Activated naive CD8-positive, alpha-beta T cell treated with anti-CD3 and anti-CD28 coated beads, Interleukin-2, amount 50 U/mL, for 24 hours (primary cell): ENCODE data around the gene CHIA.
A peak's percentile ranks its signal among the peaks of the same experiment; 100 is the strongest.

Experiments used
- ATAC-seq: fragments of 150-1000 bp; cut with Tn5 transposase; one replicate; pipeline ENCODE4 v1.10.0; 2021
- DNase-seq: peaks from one replicate; pipeline ENCODE4 v3.0.0; 2021
- H3K27ac Mint-ChIP-seq: one replicate; pipeline ENCODE4 v1.8.0; 2021; ENCODE audit warnings: mild to moderate bottlenecking, mixed read lengths
- H3K27me3 Mint-ChIP-seq: one replicate; pipeline ENCODE4 v1.8.0; 2021; ENCODE audit warnings: mixed read lengths
- H3K36me3 Mint-ChIP-seq: one replicate; pipeline ENCODE4 v1.8.0; 2021; ENCODE audit warnings: low read depth, mixed read lengths
- H3K4me1 Mint-ChIP-seq: one replicate; pipeline ENCODE4 v1.8.0; 2021; ENCODE audit warnings: mixed read lengths
- H3K4me3 Mint-ChIP-seq: one replicate; pipeline ENCODE4 v1.8.0; 2021; ENCODE audit warnings: mild to moderate bottlenecking, moderate library complexity, mixed read lengths
- H3K9me3 Mint-ChIP-seq: one replicate; pipeline ENCODE4 v1.8.0; 2021; ENCODE audit warnings: mixed read lengths

Gene CHIA

GRCh38 chr1:111274653-111275052 lies 16.0 kb upstream of the CHIA start:
- Mint-ChIP-seq H3K4me3 (peak overlapping the region; percentile 44), H3K36me3 (peaks cover 3% of the 10 kb centered on the region), H3K27me3 (peaks cover 23% of the 10 kb centered on the region), H3K27ac (peak overlapping the region; percentile 65), H3K9me3 (no peaks in the 10 kb centered on the region), H3K4me1 (peaks cover 54% of the 10 kb centered on the region)
- ATAC-seq, result peak; percentile 81
- no peak for DNase-seq

- DNase-seq (peak; percentile 56), ATAC-seq (peak; percentile 81)
- Mint-ChIP-seq H3K4me3 (peak overlapping the region; percentile 44), H3K27me3 (peaks cover 19% of the 10 kb centered on the region), H3K36me3 (peaks cover 1% of the 10 kb centered on the region), H3K4me1 (peaks cover 54% of the 10 kb centered on the region), H3K27ac (peak overlapping the region; percentile 65), H3K9me3 (no peaks in the 10 kb centered on the region)
These were observed 15.6 kb upstream of the CHIA start for GRCh38 chr1:111275079-111275478.

- Mint-ChIP-seq H3K27ac (peak overlapping the region; percentile 79), H3K4me1 (peaks cover 51% of the 10 kb centered on the region), H3K9me3 (no peaks in the 10 kb centered on the region), H3K4me3 (no peak overlapping the region), H3K27me3 (peaks cover 16% of the 10 kb centered on the region), H3K36me3 (no peaks in the 10 kb centered on the region)
- DNase-seq (no peak), ATAC-seq (no peak)
These were observed 14.7 kb upstream of the CHIA start for GRCh38 chr1:111275780-111276433.

DNA sequence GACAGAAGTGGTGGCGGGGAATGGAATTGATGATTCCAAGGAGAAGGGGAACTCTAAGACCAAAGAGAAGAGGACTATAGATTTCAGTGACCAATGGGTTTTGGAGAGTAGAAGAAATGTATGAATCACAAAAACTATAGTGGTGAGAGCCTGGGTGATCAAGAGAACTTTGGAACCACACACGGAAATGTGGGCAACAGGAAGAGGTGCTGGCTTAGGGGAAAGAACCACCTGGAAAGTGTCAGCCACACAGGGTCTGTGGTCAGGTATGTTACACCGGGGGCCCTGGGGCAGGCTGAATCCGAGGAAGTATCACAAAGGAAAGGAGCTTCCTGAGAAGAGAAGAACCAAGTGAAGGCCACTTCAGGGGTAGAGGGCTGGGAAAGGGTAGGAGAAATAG lies 11.5 kb upstream of the CHIA start:
- ATAC-seq, result peak; percentile 21

GRCh38 chr1:111280267-111280666 lies 10.4 kb upstream of the CHIA start:
- H3K4me1 Mint-ChIP-seq, result peaks cover 25% of the 10 kb centered on the region
- no peak for ATAC-seq
- H3K4me3 Mint-ChIP-seq, result no peak overlapping the region
- DNase-seq, result no peak
- H3K36me3 Mint-ChIP-seq, result no peaks in the 10 kb centered on the region
- H3K27ac Mint-ChIP-seq, result no peak overlapping the region
- no peaks in the 10 kb centered on the region for H3K9me3 Mint-ChIP-seq
- no peaks in the 10 kb centered on the region for H3K27me3 Mint-ChIP-seq

More for the DNA sequence above, 11.5 kb upstream of the CHIA start:
- no peaks in the 10 kb centered on the region for H3K36me3 Mint-ChIP-seq
- H3K4me3 Mint-ChIP-seq, result no peak overlapping the region
- no peaks in the 10 kb centered on the region for H3K9me3 Mint-ChIP-seq
- H3K27me3 Mint-ChIP-seq, result no peaks in the 10 kb centered on the region
- peak overlapping the region; percentile 6 for H3K27ac Mint-ChIP-seq
- peaks cover 37% of the 10 kb centered on the region for H3K4me1 Mint-ChIP-seq
- DNase-seq, result no peak

DNA sequence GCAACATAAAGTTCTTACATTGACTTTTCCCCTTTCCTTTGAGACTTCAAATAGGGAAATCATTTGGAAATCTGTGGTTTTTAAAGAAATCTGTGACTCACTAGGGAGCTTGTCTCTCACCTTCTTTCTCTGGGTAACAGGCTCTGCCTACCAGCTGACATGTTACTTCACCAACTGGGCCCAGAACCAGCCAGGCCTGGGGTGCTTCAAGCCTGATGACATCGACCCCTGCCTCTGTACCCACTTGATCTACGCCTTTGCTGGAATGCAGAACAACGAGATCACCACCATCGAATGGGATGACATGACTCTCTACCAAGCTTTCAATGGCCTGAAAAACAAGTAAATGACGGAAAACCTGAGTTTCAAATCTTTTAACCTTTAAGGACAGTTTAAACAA lies 9.2 kb upstream of the CHIA start:
- ATAC-seq, result no peak
- DNase-seq, result no peak
- H3K4me1 Mint-ChIP-seq, result peaks cover 15% of the 10 kb centered on the region
- no peak overlapping the region for H3K4me3 Mint-ChIP-seq
- H3K27ac Mint-ChIP-seq, result no peak overlapping the region
- H3K9me3 Mint-ChIP-seq, result no peaks in the 10 kb centered on the region
- H3K27me3 Mint-ChIP-seq, result no peaks in the 10 kb centered on the region
- no peaks in the 10 kb centered on the region for H3K36me3 Mint-ChIP-seq

- Mint-ChIP-seq H3K27ac (no peak overlapping the region), H3K27me3 (no peaks in the 10 kb centered on the region), H3K36me3 (no peaks in the 10 kb centered on the region), H3K4me1 (peaks cover 7% of the 10 kb centered on the region), H3K4me3 (no peak overlapping the region), H3K9me3 (no peaks in the 10 kb centered on the region)
- ATAC-seq (no peak), DNase-seq (no peak)
These were observed 6.8 kb upstream of the CHIA start for GRCh38 chr1:111283838-111284237.

GRCh38 chr1:111285879-111286278 lies 4.8 kb upstream of the CHIA start:
- no peak overlapping the region for H3K27ac Mint-ChIP-seq
- H3K36me3 Mint-ChIP-seq, result no peaks in the 10 kb centered on the region
- H3K27me3 Mint-ChIP-seq, result no peaks in the 10 kb centered on the region
- no peak for DNase-seq
- no peaks in the 10 kb centered on the region for H3K4me1 Mint-ChIP-seq
- H3K4me3 Mint-ChIP-seq, result no peak overlapping the region
- no peaks in the 10 kb centered on the region for H3K9me3 Mint-ChIP-seq
- ATAC-seq, result no peak

DNA sequence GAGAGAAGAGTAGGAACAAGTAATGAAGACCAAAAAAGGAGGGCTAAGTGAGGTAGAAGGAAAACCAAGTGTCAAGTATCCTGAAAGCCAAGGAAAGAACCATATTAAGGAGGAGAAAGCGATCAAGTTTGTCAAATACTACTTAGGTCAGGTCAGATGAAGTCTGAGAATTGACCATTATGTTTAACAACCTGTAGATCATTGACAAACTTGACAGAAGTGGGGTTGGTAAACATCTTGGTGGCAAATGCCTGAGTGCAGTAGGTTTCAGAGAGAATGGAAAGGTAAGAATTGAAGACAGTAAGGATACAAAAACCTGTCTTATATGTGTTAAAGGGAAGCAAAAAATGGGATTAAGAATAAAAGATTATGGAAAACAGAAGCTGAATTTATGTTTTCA lies 3.7 kb upstream of the CHIA start:
- H3K36me3 Mint-ChIP-seq, result no peaks in the 10 kb centered on the region

DNA sequence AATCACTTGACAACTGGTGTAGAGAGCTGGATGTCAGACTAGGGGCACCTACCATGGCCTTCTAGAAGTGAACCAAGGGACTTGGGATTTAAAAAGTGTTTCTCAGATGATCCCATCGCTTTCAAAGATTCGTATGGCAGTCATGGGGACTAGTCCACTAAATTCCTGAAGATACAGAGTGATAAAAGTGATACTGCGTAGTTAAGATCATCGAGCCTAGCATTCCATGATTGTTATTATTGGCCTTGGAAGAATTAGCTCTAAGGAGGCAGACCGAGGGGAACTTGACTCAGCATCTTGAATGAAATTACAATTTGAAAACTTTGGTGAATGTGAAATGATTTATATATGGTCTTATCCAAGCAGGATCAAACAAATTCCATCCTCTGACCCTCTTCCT lies 1.3 kb upstream of the CHIA start:
- Mint-ChIP-seq H3K4me3 (no peak overlapping the region), H3K4me1 (peaks cover 5% of the 10 kb centered on the region), H3K27me3 (no peaks in the 10 kb centered on the region), H3K27ac (no peak overlapping the region), H3K9me3 (no peaks in the 10 kb centered on the region), H3K36me3 (no peaks in the 10 kb centered on the region)
- DNase-seq (no peak), ATAC-seq (no peak)

More for the DNA sequence above, 3.7 kb upstream of the CHIA start:
- no peak overlapping the region for H3K27ac Mint-ChIP-seq
- no peaks in the 10 kb centered on the region for H3K4me1 Mint-ChIP-seq
- H3K27me3 Mint-ChIP-seq, result no peaks in the 10 kb centered on the region
- no peak for ATAC-seq
- H3K9me3 Mint-ChIP-seq, result no peaks in the 10 kb centered on the region
- DNase-seq, result no peak
- no peak overlapping the region for H3K4me3 Mint-ChIP-seq

DNA sequence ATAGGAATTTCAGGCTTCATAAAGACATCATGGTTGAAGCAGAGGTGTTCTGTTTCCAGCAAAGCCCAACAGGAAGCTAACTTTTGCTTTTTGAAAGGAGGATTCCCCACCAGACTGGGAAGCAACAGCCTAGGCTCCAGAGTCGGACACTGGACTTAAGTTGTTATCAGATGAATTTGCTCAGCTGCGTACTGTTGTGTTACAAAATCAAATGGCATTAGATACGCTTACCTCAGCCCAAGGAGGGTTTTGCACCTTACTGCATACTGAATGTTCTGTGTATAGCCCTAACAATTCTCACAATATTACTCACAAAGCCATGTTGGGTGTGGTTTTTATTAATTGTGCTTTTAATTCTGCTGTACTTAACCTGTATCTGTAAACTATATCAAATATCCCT lies 547 bp upstream of the CHIA start:
- H3K4me1 Mint-ChIP-seq, result peaks cover 12% of the 10 kb centered on the region

GRCh38 chr1:111294390-111294789 lies 3.7 kb downstream of the CHIA start:
- no peaks in the 10 kb centered on the region for H3K36me3 Mint-ChIP-seq
- peaks cover 11% of the 10 kb centered on the region for H3K9me3 Mint-ChIP-seq
- no peak for ATAC-seq
- no peak for DNase-seq
- no peak overlapping the region for H3K27ac Mint-ChIP-seq
- no peaks in the 10 kb centered on the region for H3K27me3 Mint-ChIP-seq
- H3K4me1 Mint-ChIP-seq, result peaks cover 14% of the 10 kb centered on the region
- H3K4me3 Mint-ChIP-seq, result no peak overlapping the region

More for the DNA sequence above, 547 bp upstream of the CHIA start:
- no peaks in the 10 kb centered on the region for H3K9me3 Mint-ChIP-seq
- no peaks in the 10 kb centered on the region for H3K36me3 Mint-ChIP-seq
- no peak for ATAC-seq
- no peaks in the 10 kb centered on the region for H3K27me3 Mint-ChIP-seq
- no peak overlapping the region for H3K4me3 Mint-ChIP-seq
- no peak for DNase-seq
- H3K27ac Mint-ChIP-seq, result no peak overlapping the region

GRCh38 chr1:111302374-111302773 lies 11.7 kb downstream of the CHIA start:
- peaks cover 2% of the 10 kb centered on the region for H3K27me3 Mint-ChIP-seq
- H3K36me3 Mint-ChIP-seq, result peaks cover 8% of the 10 kb centered on the region
- no peak overlapping the region for H3K27ac Mint-ChIP-seq
- peaks cover 28% of the 10 kb centered on the region for H3K9me3 Mint-ChIP-seq
- no peak overlapping the region for H3K4me3 Mint-ChIP-seq
- DNase-seq, result no peak
- no peak for ATAC-seq
- peaks cover 7% of the 10 kb centered on the region for H3K4me1 Mint-ChIP-seq

GRCh38 chr1:111309690-111310089 lies 19.0 kb downstream of the CHIA start:
- H3K27ac Mint-ChIP-seq, result no peak overlapping the region

DNA sequence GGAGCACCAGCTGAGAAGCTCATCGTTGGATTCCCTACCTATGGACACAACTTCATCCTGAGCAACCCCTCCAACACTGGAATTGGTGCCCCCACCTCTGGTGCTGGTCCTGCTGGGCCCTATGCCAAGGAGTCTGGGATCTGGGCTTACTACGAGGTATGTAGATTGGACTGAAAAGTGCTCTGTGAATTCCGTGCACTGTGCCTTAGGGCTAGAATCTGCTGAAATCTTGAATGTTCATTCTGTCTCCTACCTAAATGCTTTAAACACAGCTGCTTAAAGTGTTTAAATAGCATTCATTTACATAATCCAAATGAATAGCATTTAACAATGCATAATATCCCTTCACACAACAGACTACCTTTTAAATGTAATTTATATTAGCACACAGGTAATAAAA lies 27.9 kb downstream of the CHIA start:
- Mint-ChIP-seq H3K27me3 (no peaks in the 10 kb centered on the region), H3K4me1 (peaks cover 8% of the 10 kb centered on the region), H3K4me3 (no peak overlapping the region), H3K9me3 (no peaks in the 10 kb centered on the region), H3K36me3 (no peaks in the 10 kb centered on the region), H3K27ac (no peak overlapping the region)
- DNase-seq (no peak), ATAC-seq (no peak)

More at GRCh38 chr1:111309690-111310089, 19.0 kb downstream of the CHIA start:
- Mint-ChIP-seq H3K4me1 (peaks cover 7% of the 10 kb centered on the region), H3K9me3 (peaks cover 7% of the 10 kb centered on the region), H3K27me3 (peaks cover 2% of the 10 kb centered on the region), H3K36me3 (peaks cover 5% of the 10 kb centered on the region), H3K4me3 (no peak overlapping the region)
- DNase-seq, result no peak
- ATAC-seq, result no peak
